ENCODE measurements around the gene GUCA2B. TPM values are rescaled to one million over a fixed set of nuclear protein-coding genes. Genes with fewer than 3 reads are reported as not detected.

The GUCA2B gene
- total RNA-seq, 1 donor from 2014 or later: not detected

DNA sequence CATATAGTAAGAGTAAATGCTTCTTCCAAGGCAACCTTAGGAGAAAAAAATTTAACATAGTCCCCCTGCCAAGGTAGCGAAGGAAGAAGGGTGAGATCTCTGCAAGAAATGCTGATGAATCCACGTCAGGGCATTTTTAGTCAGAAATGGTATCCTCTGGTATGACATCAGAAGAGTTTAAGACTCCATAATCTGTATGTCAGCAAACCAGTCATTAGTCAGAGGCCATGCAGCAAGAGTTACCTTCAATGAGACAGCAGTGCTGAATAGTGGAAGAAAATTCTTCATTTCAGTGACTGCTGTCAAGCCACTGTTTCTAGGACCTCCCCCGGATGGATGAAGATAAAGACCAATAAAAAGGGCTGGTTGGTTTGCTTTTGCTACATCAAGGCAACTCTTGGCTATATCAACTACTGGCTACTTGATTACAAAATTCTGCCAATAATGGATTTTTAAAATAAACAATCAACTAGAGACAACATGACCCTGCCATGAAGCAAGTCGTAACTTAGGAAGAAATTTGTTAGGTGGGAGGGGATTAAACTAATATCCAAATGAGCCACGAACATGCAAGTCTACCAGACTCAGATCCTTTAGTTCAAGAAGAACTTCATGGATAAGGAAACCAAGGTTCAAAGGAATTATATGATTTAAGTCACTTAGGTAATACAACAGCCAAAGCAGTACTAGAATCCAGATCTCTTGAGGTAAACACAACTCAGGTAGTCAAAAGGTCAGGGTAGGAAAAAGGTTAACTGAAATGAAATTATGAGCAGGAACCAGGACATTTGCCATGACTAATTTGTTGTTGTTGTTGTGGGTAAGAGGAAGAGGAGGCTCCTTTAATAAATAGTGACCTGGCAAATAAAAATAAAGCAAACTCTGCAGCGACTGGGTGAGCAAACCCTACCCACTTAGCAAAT, 37.0 kb downstream of the GUCA2B start:
- no peak for DNase-seq (ENCODE audit: low read depth)
- H3K36me3 ChIP-seq (ENCODE audit: control insufficient read depth, insufficient read depth, low read length): no peaks in the 10 kb centered on the region
- H3K4me3 ChIP-seq (ENCODE audit: low read depth, low read length): no peak overlapping the region
- TF ChIP-seq, protein P1, sequence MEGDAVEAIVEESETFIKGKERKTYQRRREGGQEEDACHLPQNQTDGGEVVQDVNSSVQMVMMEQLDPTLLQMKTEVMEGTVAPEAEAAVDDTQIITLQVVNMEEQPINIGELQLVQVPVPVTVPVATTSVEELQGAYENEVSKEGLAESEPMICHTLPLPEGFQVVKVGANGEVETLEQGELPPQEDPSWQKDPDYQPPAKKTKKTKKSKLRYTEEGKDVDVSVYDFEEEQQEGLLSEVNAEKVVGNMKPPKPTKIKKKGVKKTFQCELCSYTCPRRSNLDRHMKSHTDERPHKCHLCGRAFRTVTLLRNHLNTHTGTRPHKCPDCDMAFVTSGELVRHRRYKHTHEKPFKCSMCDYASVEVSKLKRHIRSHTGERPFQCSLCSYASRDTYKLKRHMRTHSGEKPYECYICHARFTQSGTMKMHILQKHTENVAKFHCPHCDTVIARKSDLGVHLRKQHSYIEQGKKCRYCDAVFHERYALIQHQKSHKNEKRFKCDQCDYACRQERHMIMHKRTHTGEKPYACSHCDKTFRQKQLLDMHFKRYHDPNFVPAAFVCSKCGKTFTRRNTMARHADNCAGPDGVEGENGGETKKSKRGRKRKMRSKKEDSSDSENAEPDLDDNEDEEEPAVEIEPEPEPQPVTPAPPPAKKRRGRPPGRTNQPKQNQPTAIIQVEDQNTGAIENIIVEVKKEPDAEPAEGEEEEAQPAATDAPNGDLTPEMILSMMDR (IDR thresholded peaks at IDR 0.05; ENCODE audit: insufficient read depth, low read length, poor library complexity, severe bottlenecking): no peak
- no peaks in the 10 kb centered on the region for H3K27me3 ChIP-seq (ENCODE audit: control insufficient read depth, insufficient read depth, low read length)

DNA sequence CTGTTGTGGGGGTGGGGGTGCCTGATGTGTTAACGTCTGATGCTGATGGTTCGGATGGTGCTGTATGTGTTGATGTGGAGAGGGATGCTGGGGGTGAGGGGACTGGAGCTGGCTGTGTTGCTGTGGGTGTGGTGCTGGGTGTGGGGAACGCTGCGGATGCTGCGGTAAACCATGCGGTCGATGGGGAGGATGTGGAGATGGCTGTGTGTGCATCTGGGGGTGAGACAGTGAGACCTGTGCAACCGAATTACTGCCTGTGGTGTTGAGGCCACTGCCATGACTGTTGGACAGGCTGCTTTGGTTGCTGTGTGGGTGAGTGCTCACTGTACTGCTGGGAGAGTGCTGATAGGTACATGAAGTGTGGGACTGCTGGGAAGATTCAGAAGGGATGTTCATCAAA, 38.1 kb downstream of the GUCA2B start:
- Histone ChIP-seq H3K4me3 (ENCODE audit: low read depth, low read length) (no peak overlapping the region), H3K36me3 (ENCODE audit: control insufficient read depth, insufficient read depth, low read length) (no peaks in the 10 kb centered on the region), H3K27me3 (ENCODE audit: control insufficient read depth, insufficient read depth, low read length) (no peaks in the 10 kb centered on the region)
- TF ChIP-seq, protein P1 (IDR thresholded peaks at IDR 0.05; ENCODE audit: insufficient read depth, low read length, poor library complexity, severe bottlenecking): no peak
- DNase-seq (ENCODE audit: low read depth): no peak

GRCh38 chr1:42192106-42192505, 38.9 kb downstream of the GUCA2B start:
- Histone ChIP-seq H3K4me3 (ENCODE audit: low read depth, low read length) (no peak overlapping the region), H3K36me3 (ENCODE audit: control insufficient read depth, insufficient read depth, low read length) (no peaks in the 10 kb centered on the region), H3K27me3 (ENCODE audit: control insufficient read depth, insufficient read depth, low read length) (no peaks in the 10 kb centered on the region)
- no peak for DNase-seq (ENCODE audit: low read depth)
- TF ChIP-seq, protein P1 (IDR thresholded peaks at IDR 0.05; ENCODE audit: insufficient read depth, low read length, poor library complexity, severe bottlenecking): no peak

GRCh38 chr1:42195841-42196240, 42.6 kb downstream of the GUCA2B start:
- TF ChIP-seq, protein P1 (IDR thresholded peaks at IDR 0.05; ENCODE audit: insufficient read depth, low read length, poor library complexity, severe bottlenecking): no peak
- Histone ChIP-seq H3K27me3 (ENCODE audit: control insufficient read depth, insufficient read depth, low read length) (no peaks in the 10 kb centered on the region), H3K4me3 (ENCODE audit: low read depth, low read length) (no peak overlapping the region), H3K36me3 (ENCODE audit: control insufficient read depth, insufficient read depth, low read length) (no peaks in the 10 kb centered on the region)
- DNase-seq (ENCODE audit: low read depth): no peak

- H3K36me3 ChIP-seq (ENCODE audit: control insufficient read depth, insufficient read depth, low read length): no peaks in the 10 kb centered on the region
- no peak overlapping the region for H3K4me3 ChIP-seq (ENCODE audit: low read depth, low read length)
- no peak for DNase-seq (ENCODE audit: low read depth)
- TF ChIP-seq, protein P1 (IDR thresholded peaks at IDR 0.05; ENCODE audit: insufficient read depth, low read length, poor library complexity, severe bottlenecking): no peak
- H3K27me3 ChIP-seq (ENCODE audit: control insufficient read depth, insufficient read depth, low read length): no peaks in the 10 kb centered on the region
These were observed 45.0 kb downstream of the GUCA2B start for GRCh38 chr1:42198251-42198650.

Data from kidney epithelial cell (primary cell).